ENCODE data around the gene LCNL1.

The LCNL1 gene

DNA sequence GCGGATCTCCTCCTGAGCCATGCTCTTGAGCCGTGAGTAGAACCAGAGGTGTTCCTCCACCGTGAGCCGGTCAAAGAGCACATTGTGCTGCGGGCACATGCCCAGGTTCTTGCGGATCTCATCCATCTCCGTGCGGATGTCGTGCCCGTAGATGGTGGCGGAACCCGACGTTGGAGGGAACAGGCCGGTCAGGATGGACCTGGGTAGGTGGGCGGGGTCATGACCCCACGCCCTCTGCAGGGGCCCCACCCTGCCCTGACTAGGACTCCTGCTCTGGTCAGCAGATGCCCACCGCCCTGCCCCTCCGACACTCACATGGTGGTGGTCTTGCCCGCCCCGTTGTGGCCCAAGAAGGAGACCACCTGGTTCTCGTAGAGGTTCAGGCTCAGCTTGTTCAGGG lies 33.2 kb downstream of the LCNL1 start:
- TF ChIP-seq GATA1 (IDR thresholded peaks at IDR 0.05; ENCODE audit: low read depth, low read length) (no peak), POLR2A (IDR thresholded peaks at IDR 0.05; ENCODE audit: low read length) (no peak)
- DNase-seq, result no peak

- no peak for TF ChIP-seq GATA1 (IDR thresholded peaks at IDR 0.05; ENCODE audit: low read depth, low read length)
- no peak for TF ChIP-seq POLR2A (IDR thresholded peaks at IDR 0.05; ENCODE audit: low read length)
- DNase-seq, result no peak
Measured at GRCh38 chr9:137016436-137016835, 33.6 kb downstream of the LCNL1 start.

DNA sequence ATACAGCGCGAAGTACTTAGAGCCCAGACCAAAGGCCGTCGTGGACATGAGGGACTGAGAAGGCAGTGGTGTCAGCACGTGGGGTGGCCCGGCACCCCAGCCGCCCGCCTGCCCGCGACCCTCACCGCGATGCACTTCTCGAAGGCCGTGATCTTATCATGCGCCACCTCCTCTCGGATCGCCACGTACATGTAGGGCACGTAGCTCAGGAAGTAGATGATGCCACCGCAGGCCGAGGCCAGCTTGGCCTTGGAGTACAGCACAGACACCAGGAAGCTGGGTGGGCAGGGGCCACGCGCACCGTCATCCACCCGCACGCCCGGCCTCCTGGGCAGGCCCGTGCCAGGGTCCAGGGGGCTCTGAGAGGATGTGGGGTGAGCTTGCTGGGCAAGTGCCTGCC lies 34.3 kb downstream of the LCNL1 start:
- TF ChIP-seq POLR2A (IDR thresholded peaks at IDR 0.05; ENCODE audit: low read length), result no peak
- TF ChIP-seq GATA1 (IDR thresholded peaks at IDR 0.05; ENCODE audit: low read depth, low read length), result no peak
- DNase-seq, result no peak

GRCh38 chr9:137017791-137018497 lies 35.2 kb downstream of the LCNL1 start:
- DNase-seq, result no peak
- TF ChIP-seq POLR2A (IDR thresholded peaks at IDR 0.05; ENCODE audit: low read length) (no peak), GATA1 (IDR thresholded peaks at IDR 0.05; ENCODE audit: low read depth, low read length) (no peak)

DNA sequence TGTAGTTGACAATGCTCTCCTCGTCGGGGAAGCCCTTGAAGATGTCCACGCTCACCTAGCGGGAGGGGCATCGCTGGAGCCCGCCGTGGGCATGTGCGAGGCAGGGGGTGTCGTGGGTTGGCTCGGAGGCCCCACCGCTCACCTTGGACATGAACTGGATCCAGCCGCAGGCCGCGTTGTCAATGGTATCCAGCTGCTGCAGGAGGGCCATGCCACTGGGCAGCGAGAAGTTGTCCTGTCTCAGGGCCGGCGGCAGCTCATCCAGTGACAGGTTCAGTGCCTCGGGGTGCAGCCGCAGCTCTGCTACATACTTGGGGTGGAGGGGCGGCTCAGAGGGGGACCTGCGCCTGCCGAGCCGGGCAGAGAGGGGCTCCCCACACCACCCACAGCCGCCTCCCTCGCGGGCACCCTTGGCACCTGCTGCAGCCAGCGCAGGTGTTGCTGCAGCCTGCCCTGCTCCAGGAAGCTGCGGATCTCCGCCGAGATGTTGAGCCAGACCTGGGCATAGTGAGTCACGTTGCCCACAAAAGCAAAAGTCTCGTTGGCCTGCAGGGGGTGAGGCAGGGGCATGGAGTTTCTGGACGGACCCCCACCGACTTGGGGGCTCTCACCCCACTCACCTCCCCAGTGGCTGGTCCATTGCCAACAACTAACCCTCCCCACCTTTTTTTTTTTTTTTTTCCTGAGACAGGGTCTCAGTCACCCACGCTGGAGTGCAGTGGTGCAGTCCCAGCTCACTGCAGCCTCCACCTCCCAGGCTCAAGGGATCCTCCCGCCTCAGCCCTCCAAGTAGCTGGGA lies 36.2 kb downstream of the LCNL1 start:
- DNase-seq, result no peak
- TF ChIP-seq GATA1 (IDR thresholded peaks at IDR 0.05; ENCODE audit: low read depth, low read length), result no peak
- TF ChIP-seq POLR2A (IDR thresholded peaks at IDR 0.05; ENCODE audit: low read length), result no peak

DNA sequence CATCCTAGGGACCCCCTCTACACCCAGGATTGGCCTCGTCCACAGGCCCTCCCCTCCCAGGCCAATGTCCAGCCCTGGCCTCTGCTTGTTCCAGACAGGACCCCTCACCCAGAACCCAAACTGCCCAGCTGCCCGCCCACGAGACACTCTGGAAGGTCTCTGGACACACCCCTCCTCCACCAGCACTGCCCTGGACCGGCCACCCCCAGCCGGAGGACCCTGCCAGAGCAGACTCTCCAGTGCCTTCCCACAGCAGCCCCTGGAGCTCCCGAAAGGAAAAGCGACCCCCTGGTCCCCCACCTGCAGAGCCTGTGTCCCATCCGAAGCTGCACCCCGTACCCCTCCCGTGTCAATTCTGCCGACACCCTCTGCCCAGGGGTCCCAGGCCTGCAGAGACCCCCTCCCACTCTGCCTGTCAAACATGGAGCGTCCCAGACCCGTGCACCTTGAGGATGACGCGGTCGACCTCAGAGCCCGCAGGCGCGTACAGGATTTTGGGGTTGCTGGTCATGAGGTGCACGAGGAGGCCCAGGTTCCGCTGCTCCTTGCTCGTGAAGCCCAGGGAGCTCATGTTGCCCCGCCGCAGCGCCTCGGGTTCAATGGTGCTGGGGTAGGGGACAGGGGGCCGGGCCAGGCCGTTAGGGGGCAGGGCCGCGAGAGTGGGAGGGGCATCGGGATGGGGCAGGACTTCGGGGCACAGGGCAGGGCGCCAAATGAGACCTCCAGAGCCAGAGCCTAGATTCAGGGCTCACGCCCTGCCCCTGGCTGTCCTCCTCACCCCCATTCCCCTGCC lies 37.3 kb downstream of the LCNL1 start:
- no peak for TF ChIP-seq POLR2A (IDR thresholded peaks at IDR 0.05; ENCODE audit: low read length)
- no peak for TF ChIP-seq GATA1 (IDR thresholded peaks at IDR 0.05; ENCODE audit: low read depth, low read length)
- no peak for DNase-seq

DNA sequence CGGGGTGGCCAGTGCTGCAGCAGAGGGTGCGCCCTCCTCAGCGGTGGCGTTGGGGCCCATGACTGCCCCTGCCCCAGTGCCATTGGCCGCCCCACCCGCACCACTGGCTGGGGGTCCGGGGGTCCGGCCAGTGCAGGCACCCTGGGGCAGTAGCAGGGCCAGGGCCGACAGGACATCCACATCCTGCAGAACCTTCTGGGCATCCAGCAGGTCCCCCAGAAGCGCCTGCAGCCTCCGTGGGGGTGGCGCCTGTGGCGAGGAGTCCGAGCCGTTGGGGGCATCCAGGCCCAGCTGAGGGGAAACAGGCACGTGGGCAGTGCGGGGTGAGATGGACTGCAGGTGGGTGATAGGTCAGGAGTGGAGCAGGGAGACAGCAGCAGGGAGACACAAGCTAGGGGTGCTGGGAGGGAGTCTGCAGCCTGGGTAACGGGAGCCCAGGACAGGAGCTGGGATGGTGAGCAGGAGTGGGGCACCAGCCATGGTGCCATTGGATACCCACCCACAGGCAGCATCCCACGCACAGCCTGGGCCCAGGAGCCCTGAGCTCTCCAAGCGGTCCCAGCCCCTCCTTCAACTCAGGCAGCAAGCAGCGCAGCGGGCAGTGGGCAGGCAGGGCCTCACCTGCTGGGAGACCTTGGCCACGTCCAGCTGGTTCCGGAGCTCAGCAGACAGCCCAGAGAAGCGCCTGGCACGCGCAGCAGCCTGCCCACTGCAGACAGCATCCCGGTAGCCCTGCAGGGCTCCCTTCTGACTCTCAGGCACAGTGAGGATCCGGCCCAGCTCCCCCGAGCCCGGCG lies 38.2 kb downstream of the LCNL1 start:
- no peak for TF ChIP-seq GATA1 (IDR thresholded peaks at IDR 0.05; ENCODE audit: low read depth, low read length)
- TF ChIP-seq POLR2A (IDR thresholded peaks at IDR 0.05; ENCODE audit: low read length), result no peak
- DNase-seq, result no peak

GRCh38 chr9:137021568-137021978 lies 38.8 kb downstream of the LCNL1 start:
- no peak for DNase-seq
- TF ChIP-seq GATA1 (IDR thresholded peaks at IDR 0.05; ENCODE audit: low read depth, low read length), result no peak
- no peak for TF ChIP-seq POLR2A (IDR thresholded peaks at IDR 0.05; ENCODE audit: low read length)

DNA sequence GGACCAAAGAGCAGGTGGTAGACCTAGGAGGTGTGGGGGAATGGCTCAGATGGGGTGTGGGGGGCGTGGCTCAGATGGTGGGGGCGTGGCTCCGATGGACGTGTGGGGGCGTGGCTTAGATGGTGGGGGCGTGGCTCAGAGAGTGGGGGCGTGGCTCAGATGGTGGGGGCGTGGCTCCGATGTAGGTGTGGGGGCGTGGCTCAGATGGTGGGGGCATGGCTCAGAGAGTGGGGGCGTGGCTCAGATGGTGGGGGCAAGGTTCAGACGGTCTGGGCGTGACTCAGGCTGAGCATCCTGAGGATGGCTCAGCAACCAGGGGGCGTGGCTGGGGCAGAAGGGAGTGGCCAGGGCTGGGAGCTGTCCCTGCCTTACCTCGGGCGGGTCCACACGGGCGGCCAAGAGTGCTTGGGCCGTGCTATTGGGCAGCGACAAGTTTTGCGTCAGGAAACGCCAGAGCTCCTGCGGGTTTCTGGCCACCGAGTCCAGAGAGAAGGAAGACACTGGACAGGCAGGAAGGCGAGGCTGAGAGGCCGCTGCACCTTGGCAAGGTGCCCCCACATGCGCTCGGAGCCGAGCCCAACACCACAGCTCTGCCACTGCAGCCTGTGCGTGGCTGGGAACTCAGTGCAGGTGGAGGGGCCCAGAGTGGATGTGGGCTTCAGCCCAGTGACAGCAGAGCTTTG lies 39.3 kb downstream of the LCNL1 start:
- DNase-seq, result peak; percentile 83 to 89
- TF ChIP-seq GATA1 (IDR thresholded peaks at IDR 0.05; ENCODE audit: low read depth, low read length) (no peak), POLR2A (IDR thresholded peaks at IDR 0.05; ENCODE audit: low read length) (no peak)

- TF ChIP-seq GATA1 (IDR thresholded peaks at IDR 0.05; ENCODE audit: low read depth, low read length) (no peak), POLR2A (IDR thresholded peaks at IDR 0.05; ENCODE audit: low read length) (no peak)
Measured at GRCh38 chr9:137022662-137023008, 39.8 kb downstream of the LCNL1 start.

GRCh38 chr9:137023157-137023556 lies 40.4 kb downstream of the LCNL1 start:
- DNase-seq, result no peak
- TF ChIP-seq POLR2A (IDR thresholded peaks at IDR 0.05; ENCODE audit: low read length), result no peak
- TF ChIP-seq GATA1 (IDR thresholded peaks at IDR 0.05; ENCODE audit: low read depth, low read length), result no peak

More at GRCh38 chr9:137022662-137023008, 39.8 kb downstream of the LCNL1 start:
- DNase-seq, result no peak

- TF ChIP-seq POLR2A (IDR thresholded peaks at IDR 0.05; ENCODE audit: low read length) (no peak), GATA1 (IDR thresholded peaks at IDR 0.05; ENCODE audit: low read depth, low read length) (no peak)
- no peak for DNase-seq
Measured at GRCh38 chr9:137023583-137023991, 40.8 kb downstream of the LCNL1 start.

GRCh38 chr9:137025517-137025966 lies 42.7 kb downstream of the LCNL1 start:
- no peak for DNase-seq
- TF ChIP-seq POLR2A (IDR thresholded peaks at IDR 0.05; ENCODE audit: low read length) (no peak), GATA1 (IDR thresholded peaks at IDR 0.05; ENCODE audit: low read depth, low read length) (no peak)
